ENCODE data around the gene SPATA46. TPM values are rescaled to one million over a fixed set of nuclear protein-coding genes. Genes with fewer than 3 reads are reported as not detected.
A peak's percentile ranks its signal among the peaks of the same experiment; 100 is the strongest.

The SPATA46 gene
- total and polyA plus RNA-seq, 9 of the 15 experiments (the other 6 are each of a cell fraction or from before 2014, with no cell fraction given), result 0.04 to 0.11 TPM; not detected in 7

- TF ChIP-seq CREB3L1 (IDR thresholded peaks at IDR 0.05; ENCODE audit: borderline replicate concordance, low read depth) (peak; percentile 86), YY1 (IDR thresholded peaks at IDR 0.05; ENCODE audit: borderline replicate concordance in 1 of 3, control insufficient read depth in 1 of 3, extremely low read depth in 1 of 3, insufficient read depth in 3 of 3, insufficient read length in 1 of 3, insufficient replicate concordance in 2 of 3, low read depth in 1 of 3, low read length in 2 of 3) (peak in 1 of 3 experiments; percentile 47), CREB5 (CRISPR knock-in tag; IDR thresholded peaks at IDR 0.05) (no peak), JUN (IDR thresholded peaks at IDR 0.05; ENCODE audit: borderline replicate concordance, low read depth, low read length) (peak; percentile 61; the same call in 1 of the 2 replicates), JUN (CRISPR knock-in tag; IDR thresholded peaks at IDR 0.05; ENCODE audit: borderline replicate concordance) (no peak), SMARCA4 (IDR thresholded peaks at IDR 0.05) (peak; percentile 57; the same call in 1 of the 2 replicates), ZBTB17 (CRISPR knock-in tag; IDR thresholded peaks at IDR 0.05) (no peak), MYBL2 (IDR thresholded peaks at IDR 0.05; ENCODE audit: low read depth) (no peak), MYBL2 (CRISPR knock-in tag; IDR thresholded peaks at IDR 0.05; ENCODE audit: borderline replicate concordance) (no peak), PML (IDR thresholded peaks at IDR 0.05; ENCODE audit: low read length) (no peak), SMC3 (conservative IDR thresholded peaks at IDR 0.05; ENCODE audit: insufficient read depth, low read depth, low read length) (no peak), PRDM10 (IDR thresholded peaks at IDR 0.05; ENCODE audit: partially characterized antibody) (no peak), STAT5B (CRISPR knock-in tag; IDR thresholded peaks at IDR 0.05) (no peak), SPI1 (IDR thresholded peaks at IDR 0.05; ENCODE audit: borderline replicate concordance, low read depth, low read length) (peak; percentile 85), ZNF780A (CRISPR knock-in tag; IDR thresholded peaks at IDR 0.05) (no peak), NFE2 (IDR thresholded peaks at IDR 0.05; ENCODE audit: low read depth) (no peak), CBX2 (IDR thresholded peaks at IDR 0.05; ENCODE audit: insufficient read depth, low read length, poor library complexity, severe bottlenecking) (no peak)
- TF ChIP-seq, protein P1, sequence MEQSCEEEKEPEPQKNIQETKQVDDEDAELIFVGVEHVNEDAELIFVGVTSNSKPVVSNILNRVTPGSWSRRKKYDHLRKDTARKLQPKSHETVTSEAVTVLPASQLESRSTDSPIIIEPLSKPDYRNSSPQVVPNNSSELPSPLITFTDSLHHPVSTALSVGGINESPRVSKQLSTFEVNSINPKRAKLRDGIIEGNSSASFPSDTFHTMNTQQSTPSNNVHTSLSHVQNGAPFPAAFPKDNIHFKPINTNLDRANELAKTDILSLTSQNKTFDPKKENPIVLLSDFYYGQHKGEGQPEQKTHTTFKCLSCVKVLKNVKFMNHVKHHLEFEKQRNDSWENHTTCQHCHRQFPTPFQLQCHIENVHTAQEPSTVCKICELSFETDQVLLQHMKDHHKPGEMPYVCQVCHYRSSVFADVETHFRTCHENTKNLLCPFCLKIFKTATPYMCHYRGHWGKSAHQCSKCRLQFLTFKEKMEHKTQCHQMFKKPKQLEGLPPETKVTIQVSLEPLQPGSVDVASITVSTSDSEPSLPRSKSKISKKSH (CRISPR knock-in tag; IDR thresholded peaks at IDR 0.05), result no peak
Measured at GRCh38 chr1:162349635-162350330, 26.9 kb downstream of the SPATA46 start (continued).
